Right hindlimb (tissue), 1 donor: Measurements from ENCODE around the gene ASF1A.

Experiments
- DNase-seq: peaks from one replicate; pipeline ENCODE4 v3.0.0-alpha.2; 2018

ASF1A gene

DNA sequence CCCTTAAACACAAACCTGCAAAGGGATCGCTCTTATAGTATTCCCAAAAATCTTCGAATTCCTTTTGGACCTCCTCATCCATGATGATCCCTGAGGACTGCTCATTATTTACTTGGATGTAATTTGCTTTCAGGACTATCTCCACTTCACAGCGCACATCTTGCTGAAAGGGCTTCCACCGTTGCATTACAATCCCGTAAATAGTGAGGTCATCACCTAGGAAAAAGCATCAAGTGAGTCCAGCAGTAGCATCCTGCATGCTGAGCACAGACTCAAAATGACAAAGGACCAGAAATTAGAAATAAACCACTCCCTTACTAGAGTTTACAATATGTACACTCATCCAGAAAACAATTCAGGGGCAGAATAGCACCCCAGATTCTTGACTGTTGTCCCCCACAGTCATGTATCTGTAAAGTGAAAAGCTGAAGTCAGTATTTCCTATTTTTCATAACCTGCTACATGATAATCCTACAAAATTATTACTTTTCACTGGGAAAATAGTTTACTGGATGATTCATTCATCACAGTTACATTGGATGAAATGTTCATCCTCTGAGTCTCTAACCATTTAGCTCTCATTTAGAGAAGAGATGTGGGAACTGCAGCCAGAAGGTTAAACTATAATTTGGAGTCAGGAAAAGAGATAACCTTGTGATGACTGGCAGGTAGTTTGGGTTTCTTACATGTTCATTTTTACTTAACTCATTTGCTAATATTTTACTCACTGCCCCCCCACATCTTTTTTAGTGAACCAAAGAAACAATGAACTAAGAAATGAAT is 23.8 kb downstream of the ASF1A start:
- DNase-seq = no peak

DNA sequence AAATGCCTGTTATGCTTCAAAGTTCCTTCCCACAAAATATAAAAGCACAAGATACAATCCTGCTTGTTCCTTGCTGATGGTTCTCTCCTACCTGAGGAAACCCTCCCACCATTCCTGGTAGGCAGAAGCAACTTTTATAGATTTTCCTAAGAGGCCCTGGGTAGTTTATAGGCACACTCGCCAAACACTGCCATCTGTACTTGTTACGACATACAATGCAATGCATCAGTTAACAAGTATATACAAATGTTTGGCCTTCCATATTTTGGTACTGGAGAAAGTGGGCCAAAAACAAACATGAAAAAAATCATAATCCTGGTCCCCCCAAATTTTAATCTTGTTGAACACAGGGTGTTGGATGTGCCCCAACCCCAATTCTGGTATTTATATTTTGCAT is 24.4 kb downstream of the ASF1A start:
- DNase-seq = no peak

- no peak for DNase-seq
Measured at GRCh38 chr6:118921084-118921483, 27.1 kb downstream of the ASF1A start.

DNA sequence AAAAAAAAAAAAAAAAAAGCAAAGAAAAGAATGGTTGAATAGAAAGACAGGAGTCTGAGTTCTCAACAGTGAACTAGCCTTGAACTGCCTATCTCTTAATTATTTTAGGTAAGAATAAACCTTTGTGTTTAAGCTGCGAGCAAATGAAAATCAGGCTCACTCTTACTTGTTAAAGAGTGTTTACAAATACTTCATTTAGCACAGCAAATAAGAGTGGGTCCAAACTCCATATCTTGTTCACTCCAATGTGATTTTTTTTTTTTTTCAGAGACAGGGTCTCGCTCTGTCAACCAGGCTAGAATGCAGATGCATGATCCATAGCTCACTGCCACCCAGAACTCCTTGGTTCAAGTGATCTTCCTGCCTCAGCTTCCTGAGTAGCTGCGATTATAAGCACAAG is 29.1 kb downstream of the ASF1A start:
- DNase-seq = no peak

GRCh38 chr6:118930680-118931079 is 36.7 kb downstream of the ASF1A start:
- DNase-seq = no peak

- no peak for DNase-seq
Measured at GRCh38 chr6:118931436-118931835, 37.5 kb downstream of the ASF1A start.

GRCh38 chr6:118932421-118932820 is 38.5 kb downstream of the ASF1A start:
- no peak for DNase-seq

- DNase-seq = no peak
Measured at GRCh38 chr6:118933855-118934460, 40.0 kb downstream of the ASF1A start.

DNA sequence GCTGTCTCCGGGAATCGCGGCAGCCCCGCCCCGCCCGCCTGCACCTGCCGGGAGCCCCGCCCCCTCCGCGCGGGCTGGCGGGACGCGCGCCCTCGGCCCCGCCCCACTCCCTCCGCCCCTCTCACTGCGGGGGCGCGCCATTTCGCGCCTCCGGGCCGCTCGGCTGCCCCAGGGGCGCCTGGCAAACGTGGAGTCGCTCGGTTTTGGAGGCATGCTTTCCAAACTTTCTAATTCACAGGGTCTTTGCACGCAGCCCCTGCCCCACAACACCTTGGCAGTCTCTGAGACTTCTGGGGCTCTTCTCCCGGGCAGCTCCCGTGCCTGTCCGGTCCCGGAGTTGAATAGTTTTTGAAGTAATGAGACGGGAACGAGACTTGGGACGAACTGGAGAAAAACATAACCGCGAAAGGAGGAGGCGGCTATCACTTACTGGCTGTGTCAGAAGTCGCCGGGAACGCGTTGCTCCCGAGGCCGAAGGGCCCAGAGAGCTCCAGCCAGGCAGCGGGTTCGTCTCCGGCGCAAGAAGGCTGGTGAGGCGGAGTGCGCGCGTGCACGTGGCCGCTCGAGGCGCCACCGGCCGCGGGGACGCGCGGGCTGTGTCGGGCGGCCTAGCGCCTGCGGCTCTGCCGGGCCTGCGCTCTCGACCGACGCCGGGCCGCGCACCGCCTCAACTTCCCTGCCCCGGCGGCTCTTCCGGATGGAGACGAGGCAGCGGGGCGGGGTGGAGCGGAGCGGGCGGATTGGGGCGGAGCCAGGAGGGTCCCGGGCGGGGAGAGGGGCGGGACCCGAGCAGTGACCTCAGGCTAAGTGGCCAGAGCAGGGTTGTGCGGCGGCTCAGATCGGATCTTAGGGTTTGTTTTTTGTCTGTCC is 40.7 kb downstream of the ASF1A start, which contains the start of gene MCM9:
TSS of gene MCM9 (minus strand) at position 699 of the 870 bp plus-strand sequence. CDS start 3,436 bp downstream, outside the sequence.
- peak; percentile 94 for DNase-seq

- DNase-seq = no peak
Measured at GRCh38 chr6:118935331-118935668, 41.3 kb downstream of the ASF1A start.

DNA sequence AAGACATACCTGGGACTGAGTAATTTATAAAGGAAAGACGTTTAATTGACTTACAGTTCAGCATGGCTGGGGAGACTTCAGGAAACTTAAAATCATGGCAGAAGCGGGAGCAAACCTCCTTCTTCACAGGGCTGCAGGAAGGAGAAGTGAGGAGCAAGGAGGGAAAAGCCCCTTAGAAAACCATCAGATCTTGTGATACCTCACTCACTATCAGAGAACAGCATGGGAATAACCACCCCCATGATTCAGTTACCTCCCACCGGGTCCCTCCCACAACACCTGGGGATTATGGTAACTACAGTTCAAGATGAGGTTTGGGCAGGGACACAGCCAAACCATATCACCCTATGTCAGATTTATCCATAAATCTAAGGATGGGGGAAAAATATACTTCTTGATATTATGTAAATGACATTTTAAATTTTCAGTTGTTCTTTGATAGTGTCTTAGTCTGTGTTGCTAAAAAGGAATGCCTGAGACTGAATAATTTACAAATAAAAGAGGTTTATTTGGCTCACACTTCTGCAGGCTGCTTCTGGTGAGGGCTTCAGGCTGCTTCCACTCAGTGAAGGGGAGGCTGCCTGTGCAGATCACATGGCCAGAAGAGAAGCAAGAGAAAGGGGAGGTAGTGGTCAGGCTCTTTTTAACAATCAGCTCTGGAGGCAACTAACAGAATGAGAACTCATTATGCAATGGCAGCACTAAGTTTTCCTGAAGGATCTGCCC is 42.2 kb downstream of the ASF1A start:
- DNase-seq = no peak

DNA sequence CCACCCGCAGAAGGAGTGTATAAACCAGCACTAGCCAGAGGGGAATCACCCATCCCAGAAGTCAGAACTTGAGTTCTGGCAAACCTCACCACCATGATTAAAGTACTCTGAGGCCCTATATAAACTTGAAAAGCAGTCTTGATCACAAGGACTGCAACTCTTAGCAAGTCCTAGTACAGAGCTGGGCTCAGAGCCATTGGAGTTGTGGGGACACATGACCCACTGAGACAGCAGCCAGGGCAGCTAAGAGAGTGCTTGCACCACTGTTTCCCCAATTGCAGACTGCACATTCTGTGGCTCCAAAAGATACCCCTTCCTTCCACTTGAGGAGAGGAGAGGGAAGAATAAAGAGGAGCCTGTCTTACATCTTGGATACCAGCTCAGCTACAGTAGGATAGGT is 45.7 kb downstream of the ASF1A start:
- DNase-seq = no peak

DNA sequence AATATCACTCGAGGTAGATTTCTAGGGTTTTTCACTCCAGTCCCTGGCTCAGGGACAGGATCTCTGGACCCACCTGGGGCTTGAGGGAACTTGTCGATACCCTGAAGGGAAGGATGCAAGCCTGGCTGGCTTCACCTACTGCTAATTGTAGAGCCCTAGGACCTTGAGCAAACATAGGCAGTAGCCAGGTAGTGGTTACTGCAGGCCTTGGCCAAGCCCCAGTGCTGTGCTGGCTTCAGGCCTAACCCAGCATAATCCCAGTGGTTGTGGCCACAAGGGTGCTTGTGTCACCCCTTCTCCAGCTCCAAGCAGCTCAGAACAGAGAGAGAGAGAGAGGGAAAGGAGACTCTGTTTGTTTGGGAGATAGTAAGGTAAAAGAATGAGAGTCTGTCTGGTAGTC is 46.8 kb downstream of the ASF1A start:
- DNase-seq = no peak

GRCh38 chr6:118945217-118945616 is 51.3 kb downstream of the ASF1A start:
- DNase-seq = no peak

- no peak for DNase-seq
Measured at GRCh38 chr6:118952683-118953082, 58.7 kb downstream of the ASF1A start.

GRCh38 chr6:118953391-118953790 is 59.4 kb downstream of the ASF1A start:
- DNase-seq = no peak
